Body of pancreas (tissue), 4 donors: Measurements from ENCODE around the gene NOTUM.

Source experiments
- CTCF ChIP-seq, 7 experiments: fragments of 450-650 bp in 4 of 7; fragments of 200-600 bp in 3 of 7; sonication (generic) in 3 of 7; IDR thresholded peaks; one replicate each; pipeline ENCODE4 v1.5.1; 2016 to 2019; ENCODE audit warnings: antibody characterized with exemption in 7 of 7
- POLR2A ChIP-seq, 3 donors: fragments of 450-650 bp; IDR thresholded peaks; one replicate each; pipeline ENCODE4 v1.6.1; 2016; ENCODE audit warnings: antibody characterized with exemption in 3 of 3, mild to moderate bottlenecking in 2 of 3

GRCh38 chr17:81950501-81950900 lies 10.5 kb downstream of the NOTUM start:
- TF ChIP-seq CTCF (IDR thresholded peaks at IDR 0.05) (no peak), POLR2A (IDR thresholded peaks at IDR 0.05) (no peak)
